HG02870 (cell line): ENCODE measurements around the gene GSG1L.
"Not testable (repeated sequence)": the region's sequence is repeated elsewhere in the genome, so short reads cannot be mapped to it uniquely, and the experiment has no call there.

Source experiments
- ATAC-seq: cut with Tn5 transposase; IDR thresholded peaks from one replicate; pipeline ENCODE4 v1.9.1; 2021; ENCODE audit warnings: mild to moderate bottlenecking, moderate library complexity; ENCODE audit not compliant: unreplicated experiment

GSG1L gene

DNA sequence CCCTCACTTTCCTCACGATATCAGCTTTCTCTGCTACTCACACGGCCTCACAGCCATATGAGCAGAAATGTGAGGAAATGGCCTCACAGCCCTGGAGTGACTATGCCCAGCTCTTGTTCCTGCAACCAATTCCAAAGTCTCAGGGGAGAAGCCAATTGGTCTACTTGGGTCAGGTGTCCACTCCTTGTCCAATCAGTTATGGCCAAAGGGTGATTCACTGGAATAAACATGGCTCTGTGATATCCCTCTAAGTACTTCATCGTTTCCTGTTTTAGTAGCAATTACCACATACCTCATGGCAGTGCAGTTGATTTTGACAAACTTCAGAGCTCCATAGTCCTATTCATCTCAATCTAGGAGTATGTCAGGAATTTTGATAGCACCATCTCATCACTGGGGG lies 318.2 kb downstream of the GSG1L start:
- no peak for ATAC-seq

DNA sequence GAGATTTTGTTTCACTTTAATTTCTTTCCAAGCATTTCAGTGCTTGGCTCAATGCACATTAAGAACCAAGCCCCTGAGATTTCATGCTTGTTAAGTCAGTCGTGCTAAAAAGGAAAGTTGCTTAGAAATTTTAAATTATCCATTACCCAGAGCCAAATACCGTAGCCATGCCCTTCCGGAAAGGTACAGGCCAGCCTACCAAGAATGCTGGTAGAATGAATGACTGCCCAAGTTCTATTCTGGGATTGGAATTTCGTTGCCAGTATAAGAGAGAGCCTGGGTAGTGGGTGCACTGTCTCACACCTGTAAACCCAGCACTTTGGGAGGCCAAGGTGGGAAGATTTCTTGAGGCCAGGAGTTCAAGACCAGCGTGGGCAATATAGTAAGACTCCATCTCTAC lies 319.6 kb downstream of the GSG1L start:
- ATAC-seq = no peak

DNA sequence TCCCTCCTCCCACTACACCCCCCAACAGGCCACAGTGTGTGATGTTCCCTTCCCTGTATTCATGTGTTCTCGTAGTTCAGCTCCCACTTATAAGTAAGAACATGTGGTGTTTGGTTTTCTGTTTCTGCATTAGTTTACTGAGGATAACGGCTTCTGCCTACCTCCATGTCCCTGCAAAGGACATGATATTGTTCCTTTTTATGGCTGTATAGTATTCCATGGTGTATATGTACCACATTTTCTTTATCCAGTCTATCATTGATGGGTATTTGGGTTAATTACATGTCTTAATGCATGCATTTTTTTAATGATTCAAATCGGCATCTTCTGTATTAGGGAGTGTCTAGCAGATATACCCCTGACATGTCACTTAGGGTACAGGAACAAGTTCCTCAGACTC lies 320.5 kb downstream of the GSG1L start:
- not testable (repeated sequence) for ATAC-seq

DNA sequence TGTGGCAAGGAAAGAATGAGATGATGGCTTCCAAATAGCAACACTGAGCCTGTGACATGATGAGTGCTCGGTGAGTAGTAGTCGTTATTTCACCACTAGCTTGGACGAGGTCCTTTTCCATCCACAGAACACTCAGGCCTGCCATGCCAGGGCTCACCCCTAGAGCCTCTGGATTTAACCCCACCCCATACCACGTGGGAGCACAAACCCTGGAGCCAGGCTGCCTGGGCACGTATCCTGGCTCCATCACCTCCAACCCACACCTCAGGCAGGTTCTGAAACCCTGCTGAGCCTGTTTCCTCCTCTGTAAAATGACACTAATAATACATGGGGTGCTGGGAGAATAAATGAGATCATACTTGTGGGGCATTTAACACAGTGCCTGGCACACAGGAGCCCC lies 321.2 kb downstream of the GSG1L start:
- ATAC-seq = no peak

DNA sequence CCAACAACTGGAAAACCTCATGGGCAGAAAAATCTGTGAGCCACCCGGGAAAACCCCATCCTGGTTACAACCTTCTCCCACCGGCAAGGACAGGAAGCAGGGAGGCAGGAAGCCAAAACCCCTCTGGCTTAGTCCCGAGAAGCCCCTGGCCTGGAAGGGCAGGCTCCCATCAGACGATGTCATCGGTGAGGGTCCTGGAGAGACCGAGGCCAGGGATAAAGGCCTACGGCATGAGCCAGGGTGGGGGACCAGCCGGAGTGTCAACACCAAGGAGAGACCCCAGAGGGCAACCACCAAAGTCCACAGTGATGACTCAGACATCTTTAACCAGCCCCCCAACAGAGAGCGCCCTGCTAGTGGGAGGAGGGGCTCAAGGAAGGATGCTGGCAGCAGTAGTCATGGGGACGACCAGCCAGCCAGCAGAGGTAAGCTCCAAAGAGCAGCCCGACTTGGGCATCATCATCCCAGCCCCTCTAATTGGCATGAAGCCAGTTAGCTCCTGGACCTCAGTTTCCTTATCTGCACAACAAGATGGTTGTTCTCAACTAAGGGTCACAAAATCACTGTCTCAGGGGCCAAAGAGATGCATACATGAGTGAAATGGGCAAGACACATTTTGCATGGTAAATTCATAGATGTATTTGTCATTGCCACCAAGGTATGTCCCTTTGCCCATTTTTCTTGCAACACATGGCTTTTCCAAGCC lies 322.9 kb downstream of the GSG1L start:
- no peak for ATAC-seq

DNA sequence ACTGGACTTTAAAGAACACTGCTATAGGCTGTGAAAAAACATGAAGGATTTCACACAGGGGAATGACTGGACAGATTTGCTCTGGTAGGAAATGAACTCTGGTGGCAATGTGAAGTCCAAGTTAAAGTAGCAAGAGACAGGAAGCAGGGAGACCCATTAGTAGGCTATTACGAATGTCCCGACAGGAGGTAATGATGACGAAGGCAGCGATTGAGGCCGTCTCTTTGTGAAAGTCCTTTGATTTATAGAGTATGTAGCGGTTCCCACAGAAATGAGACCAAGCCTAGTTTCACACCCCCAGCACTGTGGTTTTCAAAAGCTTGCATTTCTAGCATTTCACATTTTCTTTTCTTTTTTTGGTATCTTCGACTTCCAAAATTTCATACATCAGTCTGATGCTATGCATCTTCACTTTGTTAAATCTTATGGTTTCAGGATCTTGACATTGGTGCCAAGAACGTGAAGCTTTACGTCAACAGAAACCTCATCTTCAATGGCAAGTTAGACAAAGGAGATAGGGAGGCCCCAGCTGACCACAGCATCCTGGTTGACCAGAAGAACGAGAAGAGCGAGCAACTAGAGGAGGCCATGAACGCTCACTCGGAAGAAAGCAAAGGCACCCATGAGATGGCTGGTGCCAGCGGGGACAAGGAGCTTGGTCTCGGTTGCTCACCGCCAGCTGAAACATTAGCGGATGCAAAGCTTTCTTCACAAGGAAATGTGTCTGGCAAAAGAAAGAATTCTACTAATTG lies 323.7 kb downstream of the GSG1L start:
- no peak for ATAC-seq

DNA sequence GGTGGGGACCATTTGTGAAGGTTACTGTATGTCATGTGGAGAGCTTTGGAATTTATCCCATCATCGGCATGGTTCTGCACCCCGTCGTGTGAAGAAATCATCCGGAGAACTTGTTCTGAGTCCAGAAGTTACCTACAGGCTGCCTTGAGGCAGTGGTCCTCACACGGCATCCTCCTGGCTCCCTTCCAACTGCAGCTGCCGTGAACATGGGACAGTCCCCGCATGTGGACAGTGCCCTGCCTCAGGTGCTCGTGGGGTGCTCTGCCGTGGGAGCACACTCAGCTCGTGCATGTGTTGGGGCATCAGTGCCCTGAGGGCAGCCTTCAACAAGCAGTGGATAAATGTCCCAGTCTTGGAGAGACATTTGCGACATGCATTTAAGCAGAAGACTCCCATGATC lies 324.9 kb downstream of the GSG1L start:
- ATAC-seq = no peak
